HG02870 (cell line): ENCODE results near the gene SATB1.

Source experiments
- ATAC-seq: cut with Tn5 transposase; IDR thresholded peaks from one replicate; pipeline ENCODE4 v1.9.1; 2021; ENCODE audit warnings: mild to moderate bottlenecking, moderate library complexity; ENCODE audit not compliant: unreplicated experiment

SATB1 gene

DNA sequence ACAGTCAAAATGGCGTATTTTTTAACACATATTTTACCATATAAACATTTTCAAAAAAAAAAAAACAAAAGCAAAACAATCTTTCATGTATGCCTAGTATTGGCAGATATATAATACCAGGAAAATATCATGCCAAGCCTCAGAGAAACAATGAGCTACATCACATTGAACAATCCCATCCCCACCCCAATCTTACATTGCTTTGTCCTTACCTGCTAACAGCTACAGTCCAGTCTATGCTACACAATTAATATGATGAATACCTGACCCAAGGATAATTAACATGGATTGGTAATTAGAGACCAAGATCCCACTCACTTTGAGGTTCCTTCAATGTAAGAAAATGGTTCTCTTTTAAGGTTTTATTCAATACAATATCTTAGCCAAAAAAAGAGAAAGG lies 7.6 kb upstream of the SATB1 start:
- ATAC-seq: no peak

DNA sequence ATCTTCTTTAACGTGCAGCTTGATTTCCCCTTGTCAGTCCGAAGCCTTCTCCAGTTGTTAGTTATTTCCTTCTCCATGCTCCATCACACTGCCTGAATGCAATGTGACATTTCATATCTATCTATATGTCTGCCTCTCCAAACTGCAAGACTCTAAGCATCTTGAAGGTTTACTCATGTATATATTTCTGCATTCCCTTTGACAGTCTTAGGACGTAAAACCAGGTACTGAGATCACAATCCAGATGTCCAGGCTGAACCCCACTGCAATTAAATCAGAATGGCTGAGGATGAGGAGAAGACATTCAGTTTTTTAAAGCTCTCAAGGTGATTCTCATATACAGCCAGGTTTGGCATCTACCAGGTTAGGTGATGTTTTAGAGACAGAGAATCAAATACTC lies 6.1 kb upstream of the SATB1 start:
- ATAC-seq: no peak

DNA sequence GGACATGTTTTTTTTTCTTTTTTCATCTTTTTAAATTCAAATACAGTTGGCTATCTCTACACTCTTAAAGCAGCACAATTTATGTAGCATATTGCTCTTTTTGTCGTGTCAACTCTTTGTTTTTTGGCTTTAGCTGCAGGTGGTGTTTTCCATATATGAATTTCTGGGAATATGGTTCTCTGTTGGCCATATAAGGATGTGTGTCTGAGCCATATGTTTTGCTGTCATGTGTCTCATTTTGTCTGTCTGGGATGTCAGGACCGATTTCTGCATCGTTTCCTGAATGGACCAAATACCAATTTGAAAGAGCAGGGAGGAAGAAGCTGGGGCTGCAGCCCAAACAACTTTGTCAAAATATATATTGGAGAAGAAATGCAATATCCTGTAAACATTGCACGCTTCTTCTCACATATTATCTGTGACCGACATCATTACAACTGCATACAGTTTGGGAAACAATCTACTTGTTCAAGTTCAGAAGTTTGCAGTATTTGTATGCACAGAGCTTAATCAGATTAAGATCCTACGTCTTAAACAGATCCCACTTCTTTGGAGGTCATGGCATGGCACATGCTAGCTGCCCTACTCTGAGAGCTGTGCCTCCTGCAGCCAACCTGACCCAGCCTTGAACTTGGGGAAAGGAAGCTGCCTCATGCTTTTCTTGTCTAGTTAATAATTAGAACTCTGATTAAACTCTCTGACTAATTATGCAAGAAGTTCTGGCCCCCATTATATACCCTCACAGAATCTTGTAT lies 4.0 kb upstream of the SATB1 start:
- ATAC-seq: no peak

DNA sequence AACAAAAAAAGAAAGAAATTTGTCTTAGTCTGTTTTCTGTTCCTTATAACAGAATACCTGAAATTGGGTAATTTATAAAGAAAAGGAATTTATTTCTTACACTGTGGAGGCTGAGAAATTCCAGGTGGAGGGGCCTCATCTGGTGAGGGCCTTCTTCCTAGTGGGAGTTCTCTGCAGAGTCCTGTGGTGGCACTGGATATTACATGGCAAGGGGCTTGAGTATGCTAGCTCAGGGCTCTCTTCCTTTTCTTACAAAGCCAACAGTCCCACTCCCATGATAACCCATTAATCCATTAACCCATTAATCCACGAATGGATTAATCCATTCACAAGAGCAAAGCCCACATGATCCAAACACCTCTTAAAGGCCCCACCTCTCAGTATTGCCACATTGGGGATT lies 2.9 kb upstream of the SATB1 start:
- ATAC-seq: no peak

DNA sequence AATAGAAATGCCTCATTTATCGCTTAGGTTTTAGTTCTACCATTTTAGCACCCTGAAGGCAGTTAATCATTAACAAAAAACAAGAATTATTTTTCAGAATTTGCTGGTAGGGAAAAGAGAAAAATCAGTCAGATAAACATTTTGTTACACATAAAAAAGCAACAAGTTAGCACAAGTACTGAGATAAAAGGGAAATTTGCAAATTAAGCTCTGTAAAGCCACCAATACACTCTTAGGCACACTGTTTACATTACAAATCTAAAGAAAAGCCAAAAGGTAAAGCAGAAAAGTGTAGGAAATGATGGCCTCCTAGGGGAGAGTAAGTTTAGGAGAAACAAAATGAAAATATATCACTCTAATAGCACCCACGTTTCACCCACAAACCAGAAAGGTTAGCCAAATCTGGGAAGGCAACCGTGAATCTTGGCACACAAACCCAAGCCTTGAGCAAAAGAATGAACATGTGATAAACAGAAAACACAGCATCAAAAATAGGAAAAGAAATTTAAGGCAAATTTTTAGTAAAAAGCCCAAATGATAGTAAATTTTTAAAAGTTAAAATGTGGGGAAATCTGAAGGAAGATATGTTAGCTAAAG lies 1.6 kb upstream of the SATB1 start:
- no peak for ATAC-seq

DNA sequence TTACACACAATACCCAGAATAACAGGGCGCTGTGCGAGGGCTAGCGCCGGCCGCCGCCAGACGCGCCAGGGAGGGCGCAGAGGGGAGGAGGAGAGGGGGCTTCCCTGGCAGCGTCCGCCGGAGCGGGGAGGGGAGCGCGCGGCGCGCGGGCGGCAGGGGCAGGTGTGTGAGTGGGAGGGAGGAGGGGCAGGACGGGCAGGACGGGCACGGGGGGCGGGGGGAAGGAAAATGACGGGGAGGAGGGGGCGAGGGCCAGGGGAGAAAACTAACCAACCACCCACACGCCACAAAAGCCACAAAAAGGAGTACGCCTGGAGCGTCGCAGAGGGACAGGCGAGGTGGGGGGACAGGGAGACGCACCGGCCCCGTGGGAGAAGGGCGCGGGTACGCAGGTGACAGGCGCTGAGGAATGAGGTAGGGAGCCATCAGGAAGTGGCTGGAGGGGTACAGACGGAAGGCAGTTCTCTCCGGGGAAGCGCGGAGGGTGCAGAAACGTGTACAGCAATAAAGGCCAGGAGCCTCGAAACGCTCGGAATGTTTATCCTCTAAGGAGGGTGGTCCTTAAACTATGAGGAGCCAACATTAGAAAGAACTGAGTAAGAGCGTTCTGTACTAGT lies 610 bp upstream of the SATB1 start:
- no peak for ATAC-seq

DNA sequence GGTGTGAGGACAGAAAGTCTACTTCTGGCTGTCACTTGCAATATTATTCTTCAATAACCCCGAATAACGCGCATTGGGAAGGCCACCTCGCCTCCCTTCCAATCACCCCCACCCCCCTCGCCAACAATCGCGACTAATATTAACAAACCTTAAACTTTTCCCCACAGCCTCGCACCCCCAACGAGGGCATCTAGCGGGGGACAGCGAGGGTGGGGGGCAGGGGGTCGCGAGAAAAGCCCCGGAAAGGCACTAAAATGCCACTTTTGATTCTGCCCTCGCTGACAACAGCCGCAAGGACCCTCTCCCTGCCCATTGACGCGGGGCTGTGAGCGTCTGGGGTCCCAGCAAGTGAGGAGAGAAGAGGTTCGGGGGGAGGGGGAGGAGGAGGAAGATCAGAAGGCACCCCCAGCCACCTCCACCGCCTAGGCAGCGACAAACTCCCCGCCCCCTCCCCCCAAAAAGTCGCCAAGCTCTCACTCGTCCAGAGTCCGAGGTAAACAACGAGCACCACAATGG lies 868 bp downstream of the SATB1 start:
- ATAC-seq: no peak

DNA sequence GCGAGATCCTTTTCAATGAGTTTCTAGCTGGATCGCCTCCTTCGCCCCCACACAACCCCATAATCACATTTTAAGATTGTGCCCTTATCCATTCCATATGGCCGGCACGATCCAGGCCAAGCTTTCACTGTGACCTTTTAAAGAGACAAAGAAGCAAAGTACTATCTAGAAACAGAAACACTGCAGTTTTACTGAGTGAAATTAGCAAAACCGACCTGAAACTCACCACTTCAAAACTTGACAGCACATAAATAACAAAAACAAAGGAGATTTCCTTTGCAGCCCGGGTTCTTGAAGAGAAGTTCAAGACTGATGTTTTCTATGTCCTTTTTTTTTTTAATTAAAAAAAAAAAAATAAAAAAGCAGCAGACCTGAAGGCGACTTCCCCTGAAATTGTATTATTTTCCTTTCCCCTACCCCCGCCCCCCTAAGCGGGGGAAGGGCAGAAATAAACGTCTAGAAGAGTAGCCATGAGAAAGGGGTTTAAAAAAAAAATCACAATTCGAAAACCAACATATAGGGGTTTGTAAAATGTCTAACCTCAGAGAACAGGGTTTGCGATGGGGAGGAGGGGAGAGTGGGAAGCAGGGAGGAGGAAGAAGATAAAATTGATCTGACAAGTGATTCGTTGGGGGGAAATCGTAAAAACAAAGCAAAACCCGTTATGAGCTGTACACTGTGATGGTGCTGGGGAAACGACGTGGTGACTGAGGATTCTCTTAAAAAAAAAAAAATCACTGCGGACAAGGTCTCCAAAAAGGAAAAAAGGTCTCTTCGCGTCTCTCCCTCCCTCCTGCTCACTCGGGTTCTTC lies 1.5 kb downstream of the SATB1 start:
- ATAC-seq: peak; percentile 94

DNA sequence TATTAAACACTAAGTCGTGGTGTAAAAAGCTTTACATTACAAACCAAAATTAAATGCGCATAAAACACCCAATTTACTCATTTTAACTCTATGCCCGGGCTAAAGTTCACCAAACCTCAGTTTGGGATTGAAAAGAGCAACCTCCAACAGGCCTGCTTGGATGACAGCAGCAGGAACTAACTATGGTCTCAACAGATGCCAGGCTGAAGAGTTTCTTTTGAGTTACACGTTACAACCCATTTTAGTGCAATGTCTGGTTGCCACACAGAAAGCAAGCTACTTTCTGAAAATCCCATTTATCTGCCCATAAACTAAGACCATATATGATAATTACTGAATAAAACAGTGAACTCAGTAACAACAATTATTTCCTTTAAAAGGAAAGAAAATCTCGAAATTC lies 2.2 kb downstream of the SATB1 start:
- no peak for ATAC-seq

DNA sequence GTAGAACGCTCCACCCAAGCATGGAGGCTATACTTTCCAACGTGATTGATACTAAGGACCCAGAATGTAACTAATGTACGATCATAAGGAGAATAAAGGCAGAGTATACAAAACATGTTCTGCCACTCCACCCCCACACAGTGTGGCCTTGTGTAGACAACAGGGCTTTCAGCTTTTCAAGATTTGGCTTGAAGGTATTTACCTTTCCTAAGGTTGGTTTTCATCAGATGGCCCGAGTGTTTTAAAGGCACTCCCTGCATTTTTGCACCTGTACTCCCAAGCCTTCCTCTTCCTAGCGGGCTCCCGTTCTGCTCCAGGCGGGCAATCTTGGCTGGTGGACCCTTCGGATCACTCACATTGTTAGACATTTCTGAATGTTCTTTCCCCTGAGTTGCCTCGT lies 4.6 kb downstream of the SATB1 start:
- no peak for ATAC-seq

DNA sequence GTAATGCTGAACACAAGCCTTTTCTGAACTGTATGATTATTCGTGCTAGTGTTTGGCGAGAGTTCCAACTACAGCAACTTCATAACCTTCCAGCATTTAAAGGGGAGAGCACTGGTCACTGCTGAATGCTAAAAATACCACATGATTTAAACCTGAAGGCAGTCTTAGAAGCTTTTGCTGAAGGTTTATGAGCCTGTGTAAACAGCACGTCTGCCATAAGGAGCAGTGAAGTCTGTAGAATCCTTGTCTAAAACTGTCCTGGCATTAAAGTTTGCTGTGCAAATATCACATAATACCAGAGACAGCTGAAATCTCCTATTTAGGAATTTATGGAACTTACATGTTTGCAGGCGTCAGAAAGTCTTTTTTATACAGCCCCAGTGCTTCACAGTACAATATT lies 5.9 kb downstream of the SATB1 start:
- no peak for ATAC-seq

DNA sequence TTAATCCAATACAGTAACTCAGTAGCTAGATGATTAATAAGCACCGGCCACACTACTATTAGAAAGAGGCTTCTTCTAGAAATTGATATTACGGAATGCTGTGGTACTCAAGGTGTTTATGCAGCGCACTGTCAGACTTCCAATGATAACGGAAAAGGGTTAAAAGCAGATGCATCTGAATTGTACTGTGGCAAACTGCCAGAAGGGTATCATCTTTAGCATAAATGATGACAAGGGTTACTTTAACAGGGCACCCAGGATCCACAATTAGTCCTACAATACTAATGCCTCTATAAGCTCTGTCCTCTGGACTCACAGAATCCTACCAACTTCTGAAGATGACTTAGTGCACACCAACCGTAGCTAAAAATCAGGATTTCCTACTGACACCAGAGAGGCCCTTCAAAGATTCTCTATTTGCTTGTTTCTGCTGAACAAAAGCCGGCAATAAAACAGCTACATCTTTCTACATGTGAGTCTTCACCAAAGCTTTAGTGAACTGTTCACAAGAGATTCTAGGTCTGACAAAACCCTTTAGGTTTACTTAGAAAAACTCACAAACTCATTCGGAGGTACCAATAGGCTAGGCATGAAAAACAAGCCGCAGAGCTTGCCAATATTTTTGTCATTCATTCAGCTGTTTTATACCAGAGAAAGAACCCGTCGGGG lies 7.1 kb downstream of the SATB1 start:
- no peak for ATAC-seq

DNA sequence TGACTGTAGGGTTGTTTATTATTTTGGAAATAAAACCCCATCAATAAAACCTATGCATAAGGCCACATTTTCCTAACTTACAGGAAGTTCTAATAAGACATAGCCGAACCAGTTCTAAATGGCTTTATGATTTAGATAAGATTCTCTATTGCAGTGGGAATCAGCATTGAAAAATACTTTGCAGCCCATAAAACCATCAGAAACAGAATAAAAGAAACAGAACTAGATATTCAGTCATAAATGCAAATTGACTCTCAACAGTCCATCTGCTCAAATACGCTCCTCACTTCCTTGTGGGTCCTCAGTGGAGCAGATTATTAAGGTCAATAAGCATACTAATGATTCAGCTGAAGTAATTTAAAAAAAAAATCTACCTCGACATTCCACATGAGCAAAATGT lies 8.8 kb downstream of the SATB1 start:
- no peak for ATAC-seq

DNA sequence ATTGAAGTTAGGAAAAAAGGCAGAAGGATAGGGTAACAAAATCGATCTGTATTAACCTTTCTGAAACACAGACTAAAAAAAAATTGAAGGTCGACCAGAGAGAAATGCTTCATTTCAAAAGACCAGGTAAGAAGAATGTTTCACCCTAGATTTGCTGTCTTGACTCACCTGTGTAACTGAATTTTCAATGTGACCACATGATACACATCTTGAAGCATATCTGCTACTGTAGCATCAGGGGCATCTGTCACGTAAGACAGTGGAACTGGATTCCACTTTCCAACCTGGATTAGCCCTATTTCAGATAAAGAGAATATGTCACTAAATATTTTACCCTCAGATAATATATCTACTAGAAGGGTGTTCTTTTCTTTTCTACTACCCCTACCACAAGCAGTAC lies 9.3 kb downstream of the SATB1 start:
- ATAC-seq: no peak

DNA sequence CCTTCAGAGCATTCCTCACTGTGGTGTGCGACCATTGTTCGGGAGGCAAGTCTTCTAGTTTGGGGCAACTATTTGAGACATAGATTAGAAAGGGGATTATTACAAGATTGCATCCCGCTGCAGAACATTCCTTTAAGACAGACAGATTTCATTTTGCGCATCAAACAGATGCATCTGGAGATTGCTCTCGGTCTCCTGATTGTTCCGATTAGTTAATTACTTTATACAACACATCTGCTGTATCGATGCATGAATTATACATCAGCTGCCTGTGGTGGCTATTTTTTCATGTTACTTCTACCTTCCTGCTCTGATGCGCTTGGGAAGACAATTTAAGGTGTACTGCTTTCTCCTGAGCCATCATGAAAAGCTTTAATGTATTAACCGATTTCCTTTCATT lies 10.0 kb downstream of the SATB1 start:
- no peak for ATAC-seq

DNA sequence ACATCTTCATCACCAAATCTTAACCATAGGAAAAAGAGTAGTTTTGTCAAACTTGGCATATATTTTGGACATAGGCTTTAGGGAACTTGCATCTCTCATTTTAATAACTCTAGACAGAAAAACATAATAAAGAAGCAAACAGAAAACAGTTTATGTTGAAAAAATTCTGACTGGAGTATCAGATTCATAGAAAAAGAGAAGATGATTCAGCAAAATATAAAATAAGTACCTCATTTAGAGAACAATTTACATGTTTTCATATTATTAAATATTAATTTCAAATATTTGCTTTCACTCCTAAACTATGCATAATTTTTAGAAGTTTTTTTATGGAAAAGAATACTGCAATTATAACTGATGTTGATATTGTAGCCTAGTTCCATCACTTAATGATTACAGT lies 12.5 kb downstream of the SATB1 start:
- no peak for ATAC-seq

DNA sequence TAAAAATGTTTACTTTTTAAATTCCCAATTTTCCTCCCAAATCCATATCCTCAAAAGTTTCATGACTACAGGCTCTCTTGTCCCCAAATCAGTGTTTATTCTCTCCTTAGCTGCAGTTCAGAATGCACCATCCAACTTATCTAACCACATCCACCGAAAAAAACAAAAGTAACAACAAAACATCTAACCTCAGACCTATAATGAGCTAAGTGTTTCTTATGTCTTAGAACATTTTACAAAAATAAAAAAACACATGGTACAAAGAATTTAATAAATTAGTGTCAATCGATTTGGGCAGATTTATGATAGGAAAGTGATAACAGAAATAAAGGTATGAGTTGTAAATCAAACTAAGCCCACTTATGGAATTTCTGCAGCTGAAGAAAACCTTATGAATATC lies 13.6 kb downstream of the SATB1 start:
- no peak for ATAC-seq

DNA sequence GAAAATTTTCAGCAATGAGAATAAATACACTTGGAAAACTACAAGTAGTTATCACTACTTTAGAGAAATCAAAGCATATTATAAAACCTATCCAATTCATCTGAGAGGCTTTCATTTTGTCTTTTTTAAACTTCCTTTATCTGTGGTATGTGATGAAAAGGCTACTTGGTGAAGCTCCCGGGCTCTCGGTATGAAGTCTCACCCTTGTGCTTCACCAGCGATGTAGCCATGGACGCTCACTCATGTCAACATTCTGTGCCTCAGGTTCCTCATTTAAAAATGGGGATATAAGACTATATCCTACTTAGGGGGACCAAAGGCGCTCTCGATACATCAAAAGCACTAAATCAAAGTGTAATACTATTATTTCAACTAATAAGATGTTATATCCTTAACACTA lies 14.9 kb downstream of the SATB1 start:
- no peak for ATAC-seq

DNA sequence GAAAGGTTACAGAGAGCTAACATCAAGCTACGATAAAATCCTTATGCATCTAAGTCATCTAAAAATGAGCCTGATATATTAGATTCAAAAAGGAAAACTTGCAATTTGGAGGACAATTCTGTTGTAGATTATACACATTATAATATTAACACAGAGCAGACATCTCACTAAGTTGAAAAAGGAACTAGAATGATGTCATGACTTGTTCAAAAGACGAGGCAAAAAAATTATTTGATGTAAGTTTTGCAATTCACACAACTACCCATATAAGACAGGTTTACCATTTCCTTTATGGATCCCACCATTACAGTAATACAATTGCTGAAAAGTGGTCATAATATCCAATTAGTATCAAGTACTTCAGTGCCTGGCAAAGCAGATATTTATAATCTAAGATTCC lies 15.9 kb downstream of the SATB1 start:
- no peak for ATAC-seq

DNA sequence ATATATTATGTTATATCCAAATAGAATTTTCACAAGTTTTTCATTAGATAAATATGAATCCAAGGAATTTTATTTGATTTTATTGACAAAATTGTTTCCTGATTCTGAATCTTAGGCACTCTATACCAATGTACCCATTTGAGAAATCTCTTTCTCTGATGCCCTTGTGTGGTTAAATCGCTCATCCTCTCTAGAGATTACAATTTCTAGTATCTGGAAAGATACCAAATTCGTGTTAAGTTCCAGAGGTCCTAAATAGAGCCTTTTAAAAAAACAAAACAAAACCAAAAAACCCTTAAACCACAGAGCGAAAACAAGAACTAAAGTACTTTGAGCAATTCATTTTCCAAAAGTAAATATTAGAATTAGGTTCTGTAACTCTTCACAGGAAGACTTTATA lies 20.0 kb downstream of the SATB1 start:
- no peak for ATAC-seq

DNA sequence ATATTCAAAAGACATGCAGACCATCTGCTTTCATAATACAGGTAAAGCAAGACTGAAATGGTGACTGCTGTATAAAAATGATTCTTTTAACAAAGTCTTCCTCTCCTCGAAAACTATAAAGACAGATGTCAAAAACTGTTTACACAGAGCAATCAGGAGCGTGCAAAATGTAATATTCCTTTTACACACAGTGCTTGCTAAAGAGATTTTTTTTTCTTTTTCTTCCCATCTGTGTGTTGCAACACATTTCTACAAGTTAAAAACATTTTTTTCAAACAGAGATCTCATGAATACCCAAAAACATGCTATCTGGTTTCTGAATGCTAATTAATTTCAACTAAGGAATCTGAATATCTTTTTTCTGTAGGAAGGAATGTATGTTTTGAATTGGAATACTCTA lies 22.1 kb downstream of the SATB1 start:
- ATAC-seq: no peak
